A549 (cell line): ENCODE measurements around the gene TAF1D. TPM values are rescaled to one million over a fixed set of nuclear protein-coding genes. Genes with fewer than 3 reads are reported as not detected.
"Not testable (repeated sequence)": the region's sequence is repeated elsewhere in the genome, so short reads cannot be mapped to it uniquely, and the experiment has no call there.

Experiments used
- ATAC-seq, 2 experiments: fragments of 200-7000 bp in 1 of 2; fragments of >200 bp in 1 of 2; cut with Nextera tagmentation in 1 of 2; cut with Tn5 transposase in 1 of 2; 3 replicates each; pipeline versions ENCODE4 v1.8.0 to v1.9.1; 2018 to 2020; ENCODE audit warnings: mild to moderate bottlenecking in 1 of 2, moderate library complexity in 1 of 2
- CTCF ChIA-PET: fragments of 300-600 bp; sonication (Branson Sonifier 250); formaldehyde crosslinking; extraction: SDS; loops from one replicate; lab custom pipeline; 2021; ENCODE audit warnings: antibody characterized with exemption, inconsistent platforms; lab: Yijun Ruan, JAX
- POLR2A ChIA-PET: fragments of 350-600 bp; formaldehyde crosslinking; extraction: SDS; loops from one replicate; lab custom pipeline; 2021; ENCODE audit warnings: antibody characterized with exemption, inconsistent platforms; lab: Yijun Ruan, JAX
- DNase-seq, 2 experiments: peaks; one replicate each; pipeline versions ENCODE4 v3.0.0 to v3.0.0-alpha.2; 2011 to 2016; ENCODE audit warnings: low read depth in 1 of 2, low spot score in 1 of 2
- FAIRE-seq: peaks from 2 replicates; lab custom pipeline; 2011; peaks lifted over from hg19 to GRCh38; lab: Jason Lieb, UNC
- H3K27ac ChIP-seq, 2 experiments: fragments of >200 bp; sonication (Bioruptor Twin); formaldehyde crosslinking; 3 replicates each; pipeline ENCODE4 v1.5.1; 2016 to 2017
- H3K4me1 ChIP-seq: fragments of >200 bp; sonication (Bioruptor Twin); formaldehyde crosslinking; 3 replicates; pipeline ENCODE4 v1.6.1; 2016
- H3K4me2 ChIP-seq: fragments of >200 bp; sonication (Bioruptor Twin); formaldehyde crosslinking; 3 replicates; pipeline ENCODE4 v1.6.1; 2016
- H3K4me3 ChIP-seq: fragments of >200 bp; sonication (Bioruptor Twin); formaldehyde crosslinking; 3 replicates; pipeline ENCODE4 v1.5.1; 2016
- H3K9me3 ChIP-seq: fragments of >200 bp; sonication (Bioruptor Twin); formaldehyde crosslinking; 3 replicates; pipeline ENCODE4 v1.6.1; 2016
- CHD2 ChIP-seq: fragments of 150-350 bp; IDR thresholded peaks from 2 replicates; pipeline ENCODE4 v1.6.1; 2014; ENCODE audit warnings: low read length; ENCODE audit not compliant: partially characterized antibody
- CHD4 ChIP-seq: fragments of 200-600 bp; sonication (generic); IDR thresholded peaks from 2 replicates; pipeline ENCODE4 v1.6.1; 2016; ENCODE audit warnings: antibody characterized with exemption, mild to moderate bottlenecking, borderline replicate concordance
- FOSB ChIP-seq: fragments of 250-450 bp; sonication (Bioruptor Pico); IDR thresholded peaks from 2 replicates; pipeline ENCODE4 v1.5.0; 2020; ENCODE audit warnings: mild to moderate bottlenecking, moderate library complexity
- GATA3 ChIP-seq: IDR thresholded peaks from 2 replicates; pipeline ENCODE4 v1.6.1; 2012; ENCODE audit warnings: borderline replicate concordance
- HDAC2 ChIP-seq: fragments of 200-600 bp; sonication (generic); IDR thresholded peaks from 2 replicates; pipeline ENCODE4 v1.6.1; 2016
- HEYL ChIP-seq: fragments of 250-450 bp; sonication (Bioruptor Pico); IDR thresholded peaks from 2 replicates; pipeline ENCODE4 v1.8.0; 2021; ENCODE audit warnings: mild to moderate bottlenecking, moderate library complexity
- HOXB5 ChIP-seq: fragments of 250-450 bp; sonication (Bioruptor Pico); IDR thresholded peaks from 2 replicates; pipeline ENCODE4 v1.5.0; 2020; ENCODE audit warnings: mild to moderate bottlenecking, moderate library complexity
- JUN ChIP-seq, 2 experiments: fragments of >200 bp; sonication (Bioruptor Twin); formaldehyde crosslinking; IDR thresholded peaks; 2 replicates in 1 of 2; 3 replicates in 1 of 2; pipeline ENCODE4 v1.6.1; 2016 to 2017
- JUNB ChIP-seq: fragments of >200 bp; sonication (Bioruptor Twin); formaldehyde crosslinking; IDR thresholded peaks from 2 replicates; pipeline ENCODE4 v1.6.1; 2016
- MAX ChIP-seq: IDR thresholded peaks from 2 replicates; pipeline ENCODE4 v1.6.1; 2012
- MYC ChIP-seq: IDR thresholded peaks from 2 replicates; pipeline ENCODE4 v1.6.1; 2012; ENCODE audit warnings: mild to moderate bottlenecking, inconsistent platforms, low read length, improper control_type of control experiment, borderline replicate concordance
- PHF8 ChIP-seq: fragments of 200-600 bp; sonication (generic); IDR thresholded peaks from 2 replicates; pipeline ENCODE4 v1.6.1; 2016; ENCODE audit warnings: low read depth, mild to moderate bottlenecking, antibody characterized with exemption, moderate library complexity, borderline replicate concordance
- POLR2A ChIP-seq: IDR thresholded peaks from 2 replicates; pipeline ENCODE4 v1.6.1; 2012; ENCODE audit warnings: mild to moderate bottlenecking, low read length
- POLR2AphosphoS2 ChIP-seq: conservative IDR thresholded peaks from 2 replicates; pipeline ENCODE4 v1.6.1; 2012; ENCODE audit warnings: low read length, improper control_type of control experiment, inconsistent platforms
- RAD21 ChIP-seq, 2 experiments: fragments of >200 bp in 1 of 2; sonication (Bioruptor Twin) in 1 of 2; formaldehyde crosslinking in 1 of 2; IDR thresholded peaks in 1 of 2; conservative IDR thresholded peaks in 1 of 2; 2 replicates in 1 of 2; 3 replicates in 1 of 2; pipeline ENCODE4 v1.6.1; 2012 to 2018; ENCODE audit warnings: inconsistent platforms in 1 of 2
- REST ChIP-seq: fragments of 200-600 bp; sonication (generic); IDR thresholded peaks from 2 replicates; pipeline ENCODE4 v1.6.1; 2016; ENCODE audit warnings: antibody characterized with exemption, mild to moderate bottlenecking, moderate library complexity
- RFX5 ChIP-seq: fragments of 450-650 bp; IDR thresholded peaks from 2 replicates; pipeline ENCODE4 v1.7.1; 2014; ENCODE audit warnings: antibody characterized with exemption, mild to moderate bottlenecking, moderate library complexity
- SMC3 ChIP-seq: fragments of >200 bp; sonication (Bioruptor Twin); formaldehyde crosslinking; IDR thresholded peaks from 3 replicates; pipeline ENCODE4 v1.6.1; 2018; ENCODE audit warnings: inconsistent platforms
- WGBS: methylation state at CpG from one replicate; pipeline ENCODE4 v1.1.6; 2017; ENCODE audit errors: missing lambda C conversion rate; 5-methylcytosine and 5-hydroxymethylcytosine counted together
- polyA plus RNA-seq, 4 experiments: library from polyadenylated mRNA; depleted of rRNA in 3 of 4; stranded (reverse); fragments of >200 nt; fragmentation: RNase III in 1 of 4; extraction: RNeasy Plus Mini Kit Qiagen cat#74134 plus additional on column Dnase treatment in 1 of 4; gene quantifications; 2 replicates in 3 of 4; 3 replicates in 1 of 4; pipeline ENCODE4 v1.2.3, GENCODE V29; 2011 to 2017
- TF ChIP-seq, protein P1 (sequence below): fragments of >200 bp; sonication (Bioruptor Twin); formaldehyde crosslinking; IDR thresholded peaks from 2 replicates; pipeline ENCODE4 v1.6.1; 2016

The TAF1D gene
- polyA plus RNA-seq, 2 of the 4 experiments (the other 2 are of a cell fraction): 116 to 218 TPM

DNA sequence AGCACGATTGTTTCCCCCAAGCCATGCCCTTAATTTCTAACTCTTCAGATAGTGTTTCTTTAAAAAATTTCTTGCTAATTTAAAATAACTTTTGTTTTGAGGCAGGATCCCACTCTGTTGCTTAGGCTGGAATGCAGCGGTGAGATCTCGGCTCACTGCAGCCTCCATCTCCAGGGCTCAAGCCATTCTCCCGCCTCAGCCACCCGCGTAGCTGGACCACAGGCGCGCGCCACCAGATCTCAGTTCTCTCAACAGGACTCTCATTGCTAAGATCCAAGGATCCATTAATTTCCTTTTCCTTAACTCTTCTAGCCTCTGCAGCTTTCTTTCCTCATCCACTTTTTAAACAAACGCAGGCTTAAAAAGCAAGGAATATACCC is 42.5 kb upstream of the TAF1D start:
- under 1% methylated on average over 10 of the region's 10 CpGs for WGBS
- no peak for FAIRE-seq
- CTCF ChIA-PET: interaction anchor here (0.7 to 1.2 kb wide), 2 partner anchors 12 to 44 kb away, joined by 3 to 6 read pairs; no protein-coding TSS in a partner anchor

DNA sequence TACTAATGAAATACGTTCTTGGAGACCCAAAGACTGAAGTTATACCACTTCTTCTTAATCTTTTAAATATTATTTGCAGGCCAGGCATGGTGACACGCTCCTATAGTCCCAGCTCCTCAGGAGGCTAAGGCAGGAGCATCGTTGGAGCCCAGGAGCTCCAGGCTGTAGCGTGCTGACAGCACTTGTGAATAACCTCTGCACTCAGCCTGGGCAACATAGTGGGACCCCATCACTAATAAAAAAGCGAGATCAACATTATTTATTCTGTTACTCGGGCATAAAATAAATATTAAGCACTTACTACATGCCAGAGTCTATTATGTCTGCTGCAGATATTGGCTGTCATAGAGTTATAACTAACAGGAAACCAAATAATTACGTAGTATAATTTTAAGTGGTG is 42.1 kb upstream of the TAF1D start:
- Histone ChIP-seq H3K27ac (peak overlapping the region; percentile 91 to 99), H3K9me3 (no peaks in the 10 kb centered on the region), H3K4me2 (peak overlapping the region; percentile 72), H3K4me1 (peaks cover 20% of the 10 kb centered on the region), H3K4me3 (peak overlapping the region; percentile 83)
- FAIRE-seq (no peak), ATAC-seq (no peak), DNase-seq (no peak)
- CTCF ChIA-PET: interaction anchor here (1.2 kb wide), 1 partner anchor 11 kb away, joined by 6 read pairs; no protein-coding TSS in a partner anchor
- TF ChIP-seq POLR2A (no peak), GATA3 (no peak), POLR2AphosphoS2 (no peak), HEYL (no peak), HOXB5 (CRISPR knock-in tag) (no peak), CHD4 (no peak), JUN (IDR thresholded peaks at IDR 0.05) (no peak), SMC3 (no peak), MYC (no peak), JUNB (no peak), HDAC2 (no peak), MAX (no peak), CHD2 (no peak), FOSB (no peak), RFX5 (no peak), REST (no peak)
- TF ChIP-seq, protein P1, sequence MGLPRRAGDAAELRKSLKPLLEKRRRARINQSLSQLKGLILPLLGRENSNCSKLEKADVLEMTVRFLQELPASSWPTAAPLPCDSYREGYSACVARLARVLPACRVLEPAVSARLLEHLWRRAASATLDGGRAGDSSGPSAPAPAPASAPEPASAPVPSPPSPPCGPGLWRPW: no peak
- POLR2A ChIA-PET: interaction anchor here (1.0 to 1.3 kb wide), 6 partner anchors 8 to 53 kb away, joined by 3 to 48 read pairs (median 6); partner anchors contain the start of genes C11orf54 and TAF1D
- 58% methylated on average over 7 of the region's 7 CpGs for WGBS

More for the DNA sequence above, 42.5 kb upstream of the TAF1D start:
- H3K4me2 ChIP-seq: peak overlapping the region; percentile 72
- no peak for TF ChIP-seq HOXB5 (CRISPR knock-in tag)
- TF ChIP-seq GATA3: no peak
- no peak for TF ChIP-seq PHF8
- no peak for TF ChIP-seq RAD21 (conservative IDR thresholded peaks at IDR 0.05 in 1 of 2, IDR thresholded peaks at IDR 0.05 in 1 of 2)
- TF ChIP-seq, all 56 proteins: peak for 0
- Histone ChIP-seq H3K27ac (peak overlapping the region; percentile 91 to 99), H3K9me3 (no peaks in the 10 kb centered on the region), H3K4me1 (peaks cover 20% of the 10 kb centered on the region), H3K4me3 (peak overlapping the region; percentile 83)
- POLR2A ChIA-PET: interaction anchor here (0.6 to 1.3 kb wide), 9 partner anchors 8 to 53 kb away, joined by 3 to 48 read pairs (median 4); partner anchors contain the start of genes C11orf54 and TAF1D
- DNase-seq: no peak
- ATAC-seq: peak; percentile 79 to 80

DNA sequence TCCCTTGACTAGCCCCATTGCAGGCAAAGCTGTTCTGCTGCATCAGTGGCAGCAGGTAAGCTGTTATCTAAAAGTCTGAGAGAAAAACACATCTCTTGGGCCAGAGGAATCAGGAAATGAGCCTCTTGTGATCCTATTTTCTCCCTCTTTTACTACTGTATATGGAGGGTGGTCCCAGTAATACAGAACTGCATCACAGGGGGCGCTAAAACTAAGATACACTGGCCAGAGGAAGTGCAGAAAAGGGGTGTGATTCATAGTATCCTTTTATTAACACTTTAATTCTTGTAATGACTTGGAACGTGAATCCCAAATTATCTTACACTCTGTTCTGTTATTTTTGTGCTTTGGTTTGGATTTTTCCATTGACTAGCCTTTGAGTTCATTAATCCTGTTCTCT is 34.0 kb upstream of the TAF1D start:
- POLR2A ChIA-PET: interaction anchor here (0.7 kb wide), 1 partner anchor 8 kb away, joined by 5 read pairs; the partner anchor contains the start of gene MED17

GRCh38 chr11:93774560-93774959 is 33.3 kb upstream of the TAF1D start:
- CTCF ChIA-PET: interaction anchor here (1.7 kb wide), 1 partner anchor 33 kb away, joined by 3 read pairs; no protein-coding TSS in a partner anchor
- H3K4me2 ChIP-seq, H3K4me3 ChIP-seq, POLR2A ChIA-PET, H3K4me1 ChIP-seq, FAIRE-seq, H3K9me3 ChIP-seq, ATAC-seq, H3K27ac ChIP-seq, DNase-seq: not testable (repeated sequence)
- 91% methylated on average over 3 of the region's 3 CpGs for WGBS

More for the DNA sequence above, 34.0 kb upstream of the TAF1D start:
- no peaks in the 10 kb centered on the region for H3K4me1 ChIP-seq
- no peak for TF ChIP-seq GATA3
- H3K4me3 ChIP-seq: no peak overlapping the region
- peak in 1 of 2 experiments; percentile 4 for DNase-seq
- ATAC-seq: peak in 1 of 2 experiments; percentile 85; a peak in 3 of 6 replicates
- CTCF ChIA-PET: interaction anchor here (0.7 to 1.7 kb wide), 3 partner anchors 15 to 1070 kb away, joined by 3 to 4 read pairs (median 3); no protein-coding TSS in a partner anchor
- 35% methylated on average over 2 of the region's 2 CpGs for WGBS
- no peak overlapping the region for H3K27ac ChIP-seq
- H3K4me2 ChIP-seq: no peak overlapping the region
- H3K9me3 ChIP-seq: no peaks in the 10 kb centered on the region
- FAIRE-seq: no peak
